ENCODE measurements around the gene ROBO1. TPM values are rescaled to one million over a fixed set of nuclear protein-coding genes. Genes with fewer than 3 reads are reported as not detected.

Gene ROBO1
- total and polyA plus RNA-seq, 2 donors (not counting 3 experiments of a cell fraction or from before 2014, with no cell fraction given) = 5.9 to 14.2 TPM

GRCh38 chr3:79815478-79815877 is 47.7 kb upstream of the ROBO1 start:
- no peaks in the 10 kb centered on the region for H3K36me3 ChIP-seq (ENCODE audit: control insufficient read depth in 2 of 2, extremely low read depth in 1 of 2, insufficient read depth in 2 of 2, low read length in 2 of 2)
- H2AFZ ChIP-seq (ENCODE audit: low read depth, low read length) = no peak overlapping the region
- no peak overlapping the region for H3K4me3 ChIP-seq (replicated peaks in 1 of 3; ENCODE audit: insufficient read depth in 1 of 3, low read depth in 1 of 3, low read length in 3 of 3)
- ChIA-PET POLR2A (no interaction called here), CTCF (no interaction called here)
- DNase-seq (ENCODE audit: low read depth, low spot score) (no peak), FAIRE-seq (no peak)
- no TSS peak for BruUV-seq (replicated peaks)
- intact Hi-C loops (cut with micrococcal nuclease) = no loop called here
- H3K9me1 ChIP-seq (replicated peaks; ENCODE audit: control insufficient read depth, extremely low read depth, insufficient read depth, low read length) = no peaks in the 10 kb centered on the region
- no peak overlapping the region for H3K27ac ChIP-seq (ENCODE audit: insufficient read depth, low read depth, low read length)
- dilution Hi-C loops (cut with MboI; ENCODE audit: extremely low pct_ligation_motif_present, low sequenced_read_pairs) = no loop called here
- H3K4me1 ChIP-seq (ENCODE audit: control insufficient read depth, extremely low read depth, insufficient read depth, low read length) = peaks cover 2% of the 10 kb centered on the region
- no peak overlapping the region for H3K9ac ChIP-seq (replicated peaks; ENCODE audit: extremely low read depth, insufficient read depth, low read length)
- no peaks in the 10 kb centered on the region for H4K20me1 ChIP-seq (replicated peaks; ENCODE audit: control insufficient read depth, extremely low read depth, insufficient read depth, low read length)
- no peaks in the 10 kb centered on the region for H3K27me3 ChIP-seq (ENCODE audit: control insufficient read depth in 2 of 2, insufficient read depth in 2 of 2, low read length in 2 of 2)
- no peak overlapping the region for H3K4me2 ChIP-seq (ENCODE audit: insufficient read depth, low read length)
- TF ChIP-seq EZH2 (IDR thresholded peaks at IDR 0.05; ENCODE audit: borderline replicate concordance, low read depth, low read length, severe bottlenecking) (no peak), POLR2A (IDR thresholded peaks at IDR 0.05; ENCODE audit: low read depth, low read length) (no peak), POLR2AphosphoS5 (IDR thresholded peaks at IDR 0.05; ENCODE audit: insufficient read depth, low read depth, low read length) (no peak), JUN (IDR thresholded peaks at IDR 0.05; ENCODE audit: borderline replicate concordance, insufficient read depth, insufficient read length, low read depth) (no peak), CTCF (IDR thresholded peaks at IDR 0.05; ENCODE audit: extremely low read depth in 1 of 2, insufficient read depth in 1 of 2, low read depth in 1 of 2, low read length in 2 of 2) (no peak), FOS (IDR thresholded peaks at IDR 0.05; ENCODE audit: borderline replicate concordance, insufficient read depth, low read length) (no peak), MAX (IDR thresholded peaks at IDR 0.05; ENCODE audit: insufficient read depth, insufficient read length) (no peak), MYC (IDR thresholded peaks at IDR 0.05; ENCODE audit: low read depth, low read length) (no peak), GATA2 (IDR thresholded peaks at IDR 0.05; ENCODE audit: insufficient read depth, insufficient read length, low read depth, low read length) (no peak)
- no peaks in the 10 kb centered on the region for H3K9me3 ChIP-seq (replicated peaks; ENCODE audit: control insufficient read depth, insufficient read depth, low read length)
- H3K79me2 ChIP-seq (ENCODE audit: control insufficient read depth, insufficient read depth, low read length) = no peaks in the 10 kb centered on the region

All from endothelial cell of umbilical vein (primary cell).